Activated CD8-positive, alpha-beta memory T cell treated with anti-CD3 and anti-CD28 coated beads, Interleukin-2, amount 50 U/mL, for 24 hours (primary cell): Measurements from ENCODE around the gene LRIG1.
"Not testable (repeated sequence)": the region's sequence is repeated elsewhere in the genome, so short reads cannot be mapped to it uniquely, and the experiment has no call there.

ENCODE experiments used
- DNase-seq: peaks from one replicate; pipeline ENCODE4 v3.0.0-alpha.2; 2020; ENCODE audit errors: extremely low read depth

Gene LRIG1

GRCh38 chr3:66421893-66422292, 78.9 kb downstream of the LRIG1 start:
- not testable (repeated sequence) for DNase-seq

- not testable (repeated sequence) for DNase-seq
These were observed 79.7 kb downstream of the LRIG1 start for GRCh38 chr3:66421144-66421543.

DNA sequence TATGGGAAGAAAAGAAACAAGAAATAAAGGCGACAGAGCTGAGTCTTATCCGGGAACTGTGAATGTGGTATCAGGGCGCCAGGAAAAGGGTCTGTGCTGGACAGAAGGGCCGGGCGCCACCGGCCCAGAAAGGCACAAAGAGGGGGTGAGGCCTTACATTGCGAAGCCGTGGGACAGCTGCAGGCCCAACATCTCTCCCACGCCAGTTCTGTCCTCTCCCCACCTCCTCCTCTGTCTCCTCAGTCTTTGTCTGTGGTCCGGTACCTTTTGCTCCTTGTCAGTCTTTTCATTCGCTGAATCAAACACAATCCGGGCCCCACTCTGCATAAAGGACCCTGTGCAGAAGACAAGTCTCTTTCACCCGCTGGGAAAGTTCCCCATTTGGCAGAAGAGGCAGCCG, 81.8 kb downstream of the LRIG1 start:
- DNase-seq: no peak

DNA sequence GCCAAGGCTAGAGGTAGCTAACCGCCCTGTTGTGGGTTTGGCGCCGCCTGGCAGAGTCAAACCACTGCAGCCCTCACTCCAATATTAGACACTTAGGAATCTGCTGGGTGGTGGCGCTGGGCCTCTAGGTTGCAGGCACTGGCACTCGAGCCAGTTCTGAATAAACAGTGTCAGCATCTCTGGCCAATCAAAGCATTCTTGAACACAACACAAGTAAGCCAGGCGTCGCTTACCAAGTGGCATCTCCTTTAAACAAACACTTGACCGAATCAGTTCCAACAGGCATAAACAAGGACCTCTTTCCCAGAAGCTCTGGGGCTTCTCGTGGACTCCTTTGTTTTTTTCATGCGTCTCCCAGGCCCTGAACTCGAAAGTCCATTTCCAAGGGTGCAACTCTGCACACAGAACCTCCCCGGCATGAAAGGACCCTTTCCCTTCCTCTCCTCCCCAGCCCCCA, 82.3 kb downstream of the LRIG1 start:
- no peak for DNase-seq

DNA sequence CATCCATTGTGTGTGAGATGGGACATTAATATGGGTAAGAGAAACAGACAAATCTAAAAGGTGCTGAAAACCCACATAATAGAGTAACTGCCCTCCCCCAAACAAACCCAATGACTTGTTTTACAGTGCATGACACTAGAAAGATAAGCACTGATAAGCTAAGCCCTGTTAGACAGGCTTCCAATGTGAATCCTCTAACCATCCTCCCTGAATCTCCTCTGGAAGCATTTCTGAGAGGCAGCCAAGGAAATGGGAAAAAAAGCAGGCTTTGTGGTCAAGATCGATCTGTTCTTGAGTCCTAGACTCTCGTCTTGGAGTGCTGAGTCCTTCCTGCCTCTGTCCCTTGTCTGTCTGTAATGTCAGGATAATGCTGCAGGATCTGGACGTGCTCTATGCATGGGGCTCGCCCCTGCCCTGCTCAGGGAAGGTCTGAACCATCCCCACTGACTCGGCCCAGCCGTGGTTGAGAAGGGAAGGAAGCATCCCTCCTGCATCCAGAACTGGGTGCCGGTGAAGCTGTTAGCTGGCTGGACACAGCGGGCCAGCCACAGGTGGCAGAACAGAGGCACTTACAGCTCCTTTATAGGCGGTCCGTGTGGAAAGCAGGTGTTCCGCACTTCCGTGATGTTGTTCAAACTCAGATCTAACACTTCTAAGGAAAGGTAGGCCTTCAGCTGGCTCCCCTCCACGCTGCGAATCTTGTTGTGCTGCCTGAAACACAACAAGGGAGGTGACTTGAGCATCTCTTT, 84.1 kb downstream of the LRIG1 start:
- no peak for DNase-seq

GRCh38 chr3:66415867-66416428, 84.9 kb downstream of the LRIG1 start:
- DNase-seq: no peak

DNA sequence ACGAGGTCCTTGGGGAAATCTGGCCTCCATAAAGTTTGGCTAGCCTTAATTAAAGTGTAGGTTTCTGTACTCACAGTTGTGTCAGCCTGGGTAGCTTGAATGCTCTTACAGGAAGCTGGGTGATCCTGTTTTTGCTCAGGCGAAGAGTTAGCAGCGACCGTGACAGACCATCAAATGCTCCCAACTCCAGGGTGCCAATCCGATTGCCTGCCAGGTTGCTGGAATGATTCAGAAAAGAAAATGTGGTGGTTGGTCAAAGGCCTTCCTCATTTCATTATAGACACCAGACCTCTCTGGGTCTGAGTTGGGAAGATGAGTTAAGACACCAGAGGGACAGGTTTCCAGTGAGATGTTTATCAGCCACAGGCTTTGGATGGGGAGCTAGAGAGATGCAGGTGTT, 86.0 kb downstream of the LRIG1 start:
- DNase-seq: no peak

GRCh38 chr3:66413151-66413751, 87.6 kb downstream of the LRIG1 start:
- no peak for DNase-seq

- DNase-seq: no peak
These were observed 88.6 kb downstream of the LRIG1 start for GRCh38 chr3:66411961-66412887.

- no peak for DNase-seq
These were observed 89.3 kb downstream of the LRIG1 start for GRCh38 chr3:66411474-66411873.

DNA sequence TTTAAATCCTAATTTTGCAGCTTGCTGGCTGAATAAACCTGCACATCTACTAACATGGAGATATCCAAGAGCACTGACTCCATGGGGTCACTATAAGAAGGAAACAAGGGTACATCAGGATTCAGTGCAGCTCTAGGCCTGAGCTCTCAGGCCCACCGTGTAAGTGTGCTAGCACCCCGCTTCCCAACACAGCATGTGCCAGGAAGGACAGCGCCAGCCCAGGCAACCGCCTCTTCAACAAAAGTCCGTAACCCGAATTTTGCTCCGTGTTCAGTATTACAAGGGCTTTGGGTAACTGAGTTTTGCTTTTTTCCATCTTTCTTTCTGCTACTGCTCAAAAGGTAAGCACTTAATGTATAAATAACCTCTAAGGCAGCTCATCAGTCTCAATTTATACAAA, 89.8 kb downstream of the LRIG1 start:
- no peak for DNase-seq

GRCh38 chr3:66409771-66410754, 90.8 kb downstream of the LRIG1 start:
- DNase-seq: no peak

DNA sequence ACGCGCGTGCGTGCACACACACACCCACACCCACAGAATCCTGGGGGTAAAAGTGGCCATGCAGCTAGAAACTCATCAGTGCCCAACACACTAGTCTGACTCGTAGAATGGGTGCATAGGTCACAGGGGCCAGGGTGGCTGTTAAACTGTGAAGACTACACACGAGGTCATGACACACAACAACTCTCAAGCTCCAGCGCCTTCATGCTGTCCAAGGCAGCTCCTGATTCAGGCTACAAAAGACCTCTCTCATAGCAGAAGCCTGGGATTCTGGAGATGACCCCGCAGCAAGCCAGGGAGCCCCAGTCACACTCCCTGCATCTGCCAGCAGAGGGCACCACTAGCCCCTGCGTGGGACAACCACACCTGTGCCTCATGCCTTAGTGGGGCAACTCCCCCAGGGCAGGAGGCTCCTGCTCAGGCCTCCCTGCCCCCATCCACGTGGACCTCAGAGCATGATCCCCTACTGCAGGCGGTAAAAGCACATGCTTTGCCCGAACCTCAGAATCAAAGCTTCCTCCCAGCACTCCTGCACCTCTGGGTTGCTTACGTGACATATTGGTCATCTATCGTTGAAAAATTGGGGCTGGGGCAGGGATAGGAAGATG, 93.1 kb downstream of the LRIG1 start:
- peak; percentile 24 for DNase-seq

DNA sequence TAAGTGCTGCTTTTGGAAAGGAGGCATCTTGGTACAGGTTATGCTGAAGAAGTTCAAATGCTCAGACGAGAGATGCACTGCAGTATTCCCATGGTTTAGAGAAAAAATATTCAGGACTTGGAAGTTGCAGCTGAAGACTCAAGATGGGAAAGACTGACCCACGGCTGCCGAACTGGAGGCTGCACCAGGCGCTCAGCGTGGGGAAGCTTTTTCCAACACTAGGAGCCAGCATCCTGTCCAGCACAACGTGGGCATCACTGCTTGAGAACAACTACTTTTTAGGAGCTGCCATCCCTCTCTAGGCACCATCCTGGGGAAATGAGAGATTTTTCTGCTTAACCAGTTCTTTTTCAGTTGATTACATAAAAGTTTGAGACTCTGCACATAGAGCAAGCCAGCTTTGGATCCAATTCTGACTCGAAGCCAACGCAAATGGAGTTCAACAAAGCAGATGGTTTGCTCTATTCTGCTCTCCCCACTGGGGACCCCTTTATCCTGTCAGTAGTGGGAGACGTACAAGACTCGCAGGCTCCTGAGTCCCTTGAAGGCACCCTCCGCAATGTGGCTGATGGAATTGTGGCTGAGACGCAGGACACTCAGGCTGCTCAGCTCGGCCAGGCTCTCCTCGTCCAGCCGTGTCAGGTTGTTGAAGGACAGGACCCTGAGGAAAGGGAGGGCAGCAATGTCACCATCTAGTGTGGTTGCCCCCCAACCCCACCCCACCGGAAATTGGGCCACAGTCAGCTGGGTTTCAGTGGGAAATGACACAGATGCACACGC, 93.8 kb downstream of the LRIG1 start:
- no peak for DNase-seq

GRCh38 chr3:66406163-66406562, 94.7 kb downstream of the LRIG1 start:
- DNase-seq: no peak

DNA sequence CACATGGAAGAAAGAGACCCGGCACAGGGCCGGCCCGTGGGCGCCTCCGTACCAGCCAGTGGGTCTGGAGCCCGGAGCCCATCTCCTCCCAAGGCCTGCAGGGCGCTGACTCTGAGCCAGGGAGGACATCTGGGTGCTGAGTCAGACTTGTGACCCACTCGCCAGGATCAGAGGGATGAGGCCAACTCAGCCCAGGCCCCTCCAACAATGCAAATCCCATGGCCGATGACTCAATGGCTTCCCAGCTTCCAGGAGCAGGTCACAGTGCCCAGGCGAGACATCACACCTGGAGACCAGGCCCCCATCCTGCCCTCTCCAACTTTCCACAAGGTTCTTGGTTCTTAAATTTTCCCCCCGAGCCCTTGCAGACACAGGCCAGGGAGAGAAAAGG, 95.1 kb downstream of the LRIG1 start:
- no peak for DNase-seq

- DNase-seq: no peak
These were observed 95.7 kb downstream of the LRIG1 start for GRCh38 chr3:66404903-66405700.

GRCh38 chr3:66404197-66404596, 96.6 kb downstream of the LRIG1 start:
- DNase-seq: no peak
